ENCODE measurements around the gene SH3RF3. TPM values are rescaled to one million over a fixed set of nuclear protein-coding genes. Genes with fewer than 3 reads are reported as not detected.
"Not testable (repeated sequence)": the region's sequence is repeated elsewhere in the genome, so short reads cannot be mapped to it uniquely, and the experiment has no call there.

Gene SH3RF3
- total RNA-seq, 1 experiment from 2014 or later = 1.0 TPM

GRCh38 chr2:109109342-109109741 lies 19.7 kb upstream of the SH3RF3 start (continued):
- TF ChIP-seq MYBL2 (CRISPR knock-in tag; IDR thresholded peaks at IDR 0.05) (no peak), MLX (CRISPR knock-in tag; IDR thresholded peaks at IDR 0.05) (no peak), NR1H2 (CRISPR knock-in tag; IDR thresholded peaks at IDR 0.05) (no peak)
- TF ChIP-seq, protein P1, sequence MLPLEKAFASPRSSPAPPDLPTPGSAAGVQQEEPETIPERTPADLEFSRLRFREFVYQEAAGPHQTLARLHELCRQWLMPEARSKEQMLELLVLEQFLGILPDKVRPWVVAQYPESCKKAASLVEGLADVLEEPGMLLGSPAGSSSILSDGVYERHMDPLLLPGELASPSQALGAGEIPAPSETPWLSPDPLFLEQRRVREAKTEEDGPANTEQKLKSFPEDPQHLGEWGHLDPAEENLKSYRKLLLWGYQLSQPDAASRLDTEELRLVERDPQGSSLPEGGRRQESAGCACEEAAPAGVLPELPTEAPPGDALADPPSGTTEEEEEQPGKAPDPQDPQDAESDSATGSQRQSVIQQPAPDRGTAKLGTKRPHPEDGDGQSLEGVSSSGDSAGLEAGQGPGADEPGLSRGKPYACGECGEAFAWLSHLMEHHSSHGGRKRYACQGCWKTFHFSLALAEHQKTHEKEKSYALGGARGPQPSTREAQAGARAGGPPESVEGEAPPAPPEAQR (CRISPR knock-in tag; IDR thresholded peaks at IDR 0.05) = no peak

DNA sequence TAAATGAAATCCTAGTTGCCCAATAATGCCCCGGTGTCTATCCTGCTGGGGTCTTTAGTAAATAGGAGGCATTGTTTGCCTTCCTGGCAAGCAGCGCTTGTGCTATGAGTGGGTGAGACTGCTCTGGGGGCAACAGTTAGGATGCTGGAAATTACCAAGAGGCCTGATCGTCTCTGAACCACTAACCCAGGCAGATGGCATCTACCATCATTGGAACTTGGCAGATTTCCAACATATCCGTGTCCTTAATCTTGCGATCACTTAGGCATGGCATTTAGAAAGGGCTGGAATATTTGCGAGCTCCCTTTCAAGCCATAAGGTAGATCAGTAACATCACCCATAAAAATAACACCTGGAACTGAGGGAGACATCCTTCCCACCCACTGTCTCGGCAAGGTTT lies 18.8 kb upstream of the SH3RF3 start:
- no peak for ATAC-seq
- Mint-ChIP-seq H3K36me3 (peaks cover under 1% of the 10 kb centered on the region; the same call in 1 of the 2 replicates), H3K27me3 (ENCODE audit: low read depth) (peaks cover 50% of the 10 kb centered on the region), H3K9me3 (no peaks in the 10 kb centered on the region), H3K4me3 (no peak overlapping the region), H3K27ac (no peak overlapping the region), H3K4me1 (peaks cover 5% of the 10 kb centered on the region)
- ChIA-PET POLR2A (no interaction called here), CTCF (interaction anchor here (1.4 kb wide), 1 partner anchor 400 kb away, joined by 3 read pairs; no protein-coding TSS in a partner anchor)
- TF ChIP-seq, protein P1 (CRISPR knock-in tag; IDR thresholded peaks at IDR 0.05) = no peak
- TF ChIP-seq ZNF121 (CRISPR knock-in tag; IDR thresholded peaks at IDR 0.05) = no peak
- TF ChIP-seq, protein P2, sequence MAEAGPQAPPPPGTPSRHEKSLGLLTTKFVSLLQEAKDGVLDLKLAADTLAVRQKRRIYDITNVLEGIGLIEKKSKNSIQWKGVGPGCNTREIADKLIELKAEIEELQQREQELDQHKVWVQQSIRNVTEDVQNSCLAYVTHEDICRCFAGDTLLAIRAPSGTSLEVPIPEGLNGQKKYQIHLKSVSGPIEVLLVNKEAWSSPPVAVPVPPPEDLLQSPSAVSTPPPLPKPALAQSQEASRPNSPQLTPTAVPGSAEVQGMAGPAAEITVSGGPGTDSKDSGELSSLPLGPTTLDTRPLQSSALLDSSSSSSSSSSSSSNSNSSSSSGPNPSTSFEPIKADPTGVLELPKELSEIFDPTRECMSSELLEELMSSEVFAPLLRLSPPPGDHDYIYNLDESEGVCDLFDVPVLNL (CRISPR knock-in tag; IDR thresholded peaks at IDR 0.05; ENCODE audit: borderline replicate concordance, low read depth) = no peak
- DNase-seq (ENCODE audit: low spot score) = no peak

GRCh38 chr2:109117181-109117580 lies 11.8 kb upstream of the SH3RF3 start:
- H3K4me3 Mint-ChIP-seq; ATAC-seq; DNase-seq (ENCODE audit: low spot score); H3K4me1 Mint-ChIP-seq; CTCF ChIA-PET; POLR2A ChIA-PET; H3K27ac Mint-ChIP-seq: not testable (repeated sequence)
- peaks cover 30% of the 10 kb centered on the region for H3K27me3 Mint-ChIP-seq (ENCODE audit: low read depth)
- H3K9me3 Mint-ChIP-seq = peaks cover 29% of the 10 kb centered on the region
- H3K36me3 Mint-ChIP-seq = peaks cover 19% of the 10 kb centered on the region

GRCh38 chr2:109117780-109118179 lies 11.2 kb upstream of the SH3RF3 start:
- ChIA-PET CTCF (no interaction called here), POLR2A (no interaction called here)
- Mint-ChIP-seq H3K36me3 (peaks cover 19% of the 10 kb centered on the region), H3K27ac (no peak overlapping the region), H3K27me3 (ENCODE audit: low read depth) (peaks cover 30% of the 10 kb centered on the region), H3K4me1 (no peaks in the 10 kb centered on the region), H3K9me3 (peaks cover 29% of the 10 kb centered on the region), H3K4me3 (no peak overlapping the region)
- no peak for ATAC-seq
- no peak for DNase-seq (ENCODE audit: low spot score)
- no peak for TF ChIP-seq MYBL2 (CRISPR knock-in tag; IDR thresholded peaks at IDR 0.05)
- no peak for TF ChIP-seq PRRX2 (CRISPR knock-in tag; IDR thresholded peaks at IDR 0.05)
- no peak for TF ChIP-seq ZNF138 (CRISPR knock-in tag; conservative IDR thresholded peaks at IDR 0.05)
- TF ChIP-seq ZNF232 (CRISPR knock-in tag; IDR thresholded peaks at IDR 0.05) = no peak
- no peak for TF ChIP-seq JAZF1 (CRISPR knock-in tag; IDR thresholded peaks at IDR 0.05)
- TF ChIP-seq ATF3 (CRISPR knock-in tag; conservative IDR thresholded peaks at IDR 0.05) = no peak

- no peak overlapping the region for H3K27ac Mint-ChIP-seq
- CTCF ChIA-PET = no interaction called here
- no peak overlapping the region for H3K4me3 Mint-ChIP-seq
- H3K9me3 Mint-ChIP-seq = peaks cover 29% of the 10 kb centered on the region
- H3K4me1 Mint-ChIP-seq = no peaks in the 10 kb centered on the region
- DNase-seq (ENCODE audit: low spot score) = no peak
- peaks cover 19% of the 10 kb centered on the region for H3K36me3 Mint-ChIP-seq
- H3K27me3 Mint-ChIP-seq (ENCODE audit: low read depth) = peaks cover 30% of the 10 kb centered on the region
- POLR2A ChIA-PET = no interaction called here
- no peak for ATAC-seq
- TF ChIP-seq ZNF671 (CRISPR knock-in tag; IDR thresholded peaks at IDR 0.05) (no peak), HMGA2 (CRISPR knock-in tag; IDR thresholded peaks at IDR 0.05) (no peak), ZBTB21 (CRISPR knock-in tag; IDR thresholded peaks at IDR 0.05; ENCODE audit: borderline replicate concordance) (no peak), E2F1 (CRISPR knock-in tag; IDR thresholded peaks at IDR 0.05) (no peak)
- TF ChIP-seq, protein P1 (CRISPR knock-in tag; IDR thresholded peaks at IDR 0.05) = no peak
These were observed 10.7 kb upstream of the SH3RF3 start for GRCh38 chr2:109118321-109118720.

All from WTC11 (cell line).